ENCODE measurements around the gene TBC1D17. TPM values are rescaled to one million over a fixed set of nuclear protein-coding genes. Genes with fewer than 3 reads are reported as not detected.

The TBC1D17 gene
- total RNA-seq, 5 donors from 2014 or later (not counting 1 experiment from before 2014, with no cell fraction given) = 46.5 to 102 (median 88.6) TPM

GRCh38 chr19:49891393-49891792, 13.9 kb downstream of the TBC1D17 start:
- Histone ChIP-seq H3K9me3 (no peaks in the 10 kb centered on the region), H3K4me3 (ENCODE audit: control insufficient read depth in 1 of 2, extremely low read depth in 1 of 2, low read length in 1 of 2) (no peak overlapping the region), H3K27ac (ENCODE audit: low read length) (no peak overlapping the region), H3K4me1 (ENCODE audit: control insufficient read depth in 1 of 2, extremely low read depth in 1 of 2, insufficient read depth in 2 of 2, low read length in 2 of 2) (peaks cover 0 to 35% of the 10 kb centered on the region in 2 experiments), H3K36me3 (ENCODE audit: control insufficient read depth in 2 of 2, extremely low read depth in 1 of 2, insufficient read depth in 1 of 2, low read length in 1 of 2) (peaks cover 3 to 5% of the 10 kb centered on the region in 2 donors), H3K27me3 (replicated peaks in 1 of 2; ENCODE audit: control insufficient read depth in 2 of 2, extremely low read depth in 1 of 2, insufficient read depth in 2 of 2, low read length in 1 of 2) (no peaks in the 10 kb centered on the region)
- H3K4me1 Mint-ChIP-seq = peaks cover 11 to 31% (median 18%) of the 10 kb centered on the region in 3 donors
- ChIA-PET CTCF (no interaction called here), POLR2A (no interaction called here)
- WGBS (ENCODE audit: insufficient coverage) = 92% methylated on average over 15 of the region's 17 CpGs
- H3K36me3 Mint-ChIP-seq = peaks cover 2% of the 10 kb centered on the region
- H3K4me3 Mint-ChIP-seq = peak overlapping the region; percentile 17 to 76 (median 21)
- H3K27ac Mint-ChIP-seq = peak overlapping the region in 1 of 2 donors; percentile 1
- ATAC-seq (replicated peaks in 1 of 4) (no peak), DNase-seq (no peak)
- H3K27me3 Mint-ChIP-seq = no peaks in the 10 kb centered on the region
- no peaks in the 10 kb centered on the region for H3K9me3 Mint-ChIP-seq

DNA sequence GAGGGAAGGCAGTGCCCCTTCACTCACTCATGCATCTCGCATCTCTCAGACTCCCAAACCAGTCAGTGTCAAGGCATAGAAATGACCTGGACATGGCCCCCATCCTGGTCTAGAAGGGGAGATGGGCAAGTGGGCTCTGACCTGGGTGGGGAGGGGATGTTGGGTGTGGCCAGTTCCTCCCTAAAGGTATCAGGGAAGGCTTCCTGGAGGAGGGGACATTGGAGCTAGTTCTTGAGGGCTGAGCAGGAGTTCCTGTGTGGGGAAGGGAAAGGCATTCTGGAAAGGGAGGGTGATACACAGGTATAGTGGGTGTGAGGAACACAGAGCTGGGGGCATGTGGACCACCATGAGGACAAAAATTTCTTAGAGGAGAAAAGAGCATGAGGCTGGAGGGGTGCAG, 15.2 kb downstream of the TBC1D17 start:
- Mint-ChIP-seq H3K4me1 (peaks cover 24 to 45% (median 29%) of the 10 kb centered on the region in 3 donors), H3K9me3 (no peaks in the 10 kb centered on the region), H3K27ac (peak overlapping the region; percentile 16 to 62), H3K36me3 (no peaks in the 10 kb centered on the region), H3K4me3 (peak overlapping the region in 1 of 3 donors; percentile 76), H3K27me3 (no peaks in the 10 kb centered on the region)
- WGBS (ENCODE audit: insufficient coverage) = no CpG with 5 or more reads among the region's 1 CpG
- no peaks in the 10 kb centered on the region for H3K36me3 ChIP-seq (ENCODE audit: control insufficient read depth in 2 of 2, extremely low read depth in 1 of 2, insufficient read depth in 1 of 2, low read length in 1 of 2)
- peaks cover 0 to 3% of the 10 kb centered on the region in 2 experiments for H3K27me3 ChIP-seq (replicated peaks in 1 of 2; ENCODE audit: control insufficient read depth in 2 of 2, extremely low read depth in 1 of 2, insufficient read depth in 2 of 2, low read length in 1 of 2)
- ChIA-PET POLR2A (interaction anchor here in 1 of 2 donors (1.2 kb wide), 1 partner anchor 93 kb away, joined by 5 read pairs; no protein-coding TSS in a partner anchor), CTCF (no interaction called here)
- H3K27ac ChIP-seq (ENCODE audit: low read length) = no peak overlapping the region
- no peaks in the 10 kb centered on the region for H3K9me3 ChIP-seq
- ATAC-seq (replicated peaks in 1 of 4) = no peak
- no peak for DNase-seq
- H3K4me3 ChIP-seq (ENCODE audit: control insufficient read depth in 1 of 2, extremely low read depth in 1 of 2, low read length in 1 of 2) = no peak overlapping the region
- peaks cover 8 to 48% of the 10 kb centered on the region in 2 experiments for H3K4me1 ChIP-seq (ENCODE audit: control insufficient read depth in 1 of 2, extremely low read depth in 1 of 2, insufficient read depth in 2 of 2, low read length in 2 of 2)

DNA sequence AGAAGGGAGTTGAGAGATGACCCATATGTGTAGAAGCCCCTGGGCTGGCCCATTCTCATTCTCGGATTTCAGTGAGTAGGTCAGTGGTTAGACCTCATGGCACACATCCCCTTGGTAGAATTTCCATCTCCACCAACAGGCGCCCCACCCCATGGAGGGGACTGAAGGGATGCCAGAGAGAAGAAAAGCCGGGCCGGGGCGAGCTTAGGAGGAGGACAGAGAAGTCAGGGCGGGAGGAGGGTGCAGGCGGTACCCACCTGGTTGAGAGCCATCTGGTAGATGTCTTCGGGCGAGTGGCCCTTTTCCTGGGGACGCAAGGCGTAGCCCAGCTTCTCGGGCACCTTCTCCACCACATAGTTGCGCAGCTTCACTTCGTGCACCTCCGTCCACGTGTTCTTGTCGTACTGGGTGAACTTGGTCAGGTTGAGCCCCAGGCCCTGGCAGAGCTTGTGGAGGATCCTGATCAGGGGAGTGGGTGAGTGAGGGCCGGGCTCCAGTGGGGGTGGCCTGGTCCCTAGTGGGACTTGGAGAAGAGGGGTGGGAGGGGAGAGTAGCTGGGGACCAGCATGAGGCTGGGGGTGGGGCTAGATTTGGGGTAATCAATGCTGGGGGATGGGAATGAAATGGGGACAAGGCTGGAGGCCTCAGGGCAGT, 16.6 kb downstream of the TBC1D17 start:
- no peaks in the 10 kb centered on the region for H3K27me3 Mint-ChIP-seq
- H3K36me3 Mint-ChIP-seq = no peaks in the 10 kb centered on the region
- H3K9me3 Mint-ChIP-seq = no peaks in the 10 kb centered on the region
- 92% methylated on average over 16 of the region's 18 CpGs for WGBS (ENCODE audit: insufficient coverage)
- Histone ChIP-seq H3K27ac (ENCODE audit: low read length) (peak overlapping the region; percentile 100), H3K9me3 (no peaks in the 10 kb centered on the region), H3K36me3 (ENCODE audit: control insufficient read depth in 2 of 2, extremely low read depth in 1 of 2, insufficient read depth in 1 of 2, low read length in 1 of 2) (no peaks in the 10 kb centered on the region), H3K4me3 (ENCODE audit: control insufficient read depth in 1 of 2, extremely low read depth in 1 of 2, low read length in 1 of 2) (no peak overlapping the region), H3K27me3 (replicated peaks in 1 of 2; ENCODE audit: control insufficient read depth in 2 of 2, extremely low read depth in 1 of 2, insufficient read depth in 2 of 2, low read length in 1 of 2) (peaks cover 0 to 3% of the 10 kb centered on the region in 2 experiments), H3K4me1 (ENCODE audit: control insufficient read depth in 1 of 2, extremely low read depth in 1 of 2, insufficient read depth in 2 of 2, low read length in 2 of 2) (peaks cover 11 to 56% of the 10 kb centered on the region in 2 experiments)
- peak overlapping the region in 1 of 3 donors; percentile 17 for H3K4me3 Mint-ChIP-seq
- DNase-seq (no peak), ATAC-seq (replicated peaks in 1 of 4) (no peak)
- ChIA-PET POLR2A (interaction anchor here (0.7 to 1.2 kb wide), 2 partner anchors 19 to 91 kb away, joined by 5 to 9 read pairs; no protein-coding TSS in a partner anchor), CTCF (interaction anchor here in 1 of 2 donors (0.7 kb wide), 1 partner anchor 45 kb away, joined by 12 read pairs; no protein-coding TSS in a partner anchor)
- peaks cover 28 to 51% (median 33%) of the 10 kb centered on the region in 3 donors for H3K4me1 Mint-ChIP-seq
- no peak overlapping the region for H3K27ac Mint-ChIP-seq

- Mint-ChIP-seq H3K36me3 (no peaks in the 10 kb centered on the region), H3K9me3 (no peaks in the 10 kb centered on the region), H3K4me1 (peaks cover 28 to 46% (median 30%) of the 10 kb centered on the region in 3 donors), H3K27ac (peak overlapping the region; percentile 81 to 93), H3K4me3 (peak overlapping the region in 2 of 3 donors; percentile 17 to 72), H3K27me3 (no peaks in the 10 kb centered on the region)
- POLR2A ChIA-PET = interaction anchor here (0.6 kb wide), 2 partner anchors 37 to 43 kb away, joined by 3 read pairs; no protein-coding TSS in a partner anchor
- no peaks in the 10 kb centered on the region for H3K36me3 ChIP-seq (ENCODE audit: control insufficient read depth in 2 of 2, extremely low read depth in 1 of 2, insufficient read depth in 1 of 2, low read length in 1 of 2)
- no peaks in the 10 kb centered on the region for H3K9me3 ChIP-seq
- peak overlapping the region; percentile 100 for H3K27ac ChIP-seq (ENCODE audit: low read length)
- H3K27me3 ChIP-seq (replicated peaks in 1 of 2; ENCODE audit: control insufficient read depth in 2 of 2, extremely low read depth in 1 of 2, insufficient read depth in 2 of 2, low read length in 1 of 2) = peaks cover 0 to 3% of the 10 kb centered on the region in 2 experiments
- 89% methylated on average over 9 of the region's 17 CpGs for WGBS (ENCODE audit: insufficient coverage)
- H3K4me3 ChIP-seq (ENCODE audit: control insufficient read depth in 1 of 2, extremely low read depth in 1 of 2, low read length in 1 of 2) = peak overlapping the region in 1 of 2 donors; percentile 3
- CTCF ChIA-PET = interaction anchor here in 1 of 2 donors (0.7 kb wide), 1 partner anchor 44 kb away, joined by 12 read pairs; no protein-coding TSS in a partner anchor
- DNase-seq = peak in 5 of 35 experiments; percentile 20 to 49 (median 27)
- ATAC-seq (replicated peaks in 1 of 4) = no peak
- peaks cover 11 to 50% of the 10 kb centered on the region in 2 experiments for H3K4me1 ChIP-seq (ENCODE audit: control insufficient read depth in 1 of 2, extremely low read depth in 1 of 2, insufficient read depth in 2 of 2, low read length in 2 of 2)
Measured at GRCh38 chr19:49894879-49895565, 17.5 kb downstream of the TBC1D17 start.

GRCh38 chr19:49895566-49896297, 18.2 kb downstream of the TBC1D17 start:
- H3K27me3 Mint-ChIP-seq = no peaks in the 10 kb centered on the region
- H3K4me3 Mint-ChIP-seq = peak overlapping the region in 2 of 3 donors; percentile 17 to 72
- 75% methylated on average over 11 of the region's 17 CpGs for WGBS (ENCODE audit: insufficient coverage)
- no peaks in the 10 kb centered on the region for H3K9me3 Mint-ChIP-seq
- Histone ChIP-seq H3K36me3 (ENCODE audit: control insufficient read depth in 2 of 2, extremely low read depth in 1 of 2, insufficient read depth in 1 of 2, low read length in 1 of 2) (no peaks in the 10 kb centered on the region), H3K27ac (ENCODE audit: low read length) (peak overlapping the region; percentile 100), H3K4me1 (ENCODE audit: control insufficient read depth in 1 of 2, extremely low read depth in 1 of 2, insufficient read depth in 2 of 2, low read length in 2 of 2) (peaks cover 11 to 43% of the 10 kb centered on the region in 2 experiments), H3K27me3 (replicated peaks in 1 of 2; ENCODE audit: control insufficient read depth in 2 of 2, extremely low read depth in 1 of 2, insufficient read depth in 2 of 2, low read length in 1 of 2) (peaks cover 0 to 3% of the 10 kb centered on the region in 2 experiments), H3K4me3 (ENCODE audit: control insufficient read depth in 1 of 2, extremely low read depth in 1 of 2, low read length in 1 of 2) (peak overlapping the region in 1 of 2 donors; percentile 3), H3K9me3 (no peaks in the 10 kb centered on the region)
- H3K27ac Mint-ChIP-seq = peak overlapping the region; percentile 93 to 96
- DNase-seq (no peak), ATAC-seq (replicated peaks in 1 of 4) (no peak)
- ChIA-PET POLR2A (interaction anchor here (0.6 kb wide), 2 partner anchors 37 to 44 kb away, joined by 3 read pairs; no protein-coding TSS in a partner anchor), CTCF (no interaction called here)
- H3K36me3 Mint-ChIP-seq = no peaks in the 10 kb centered on the region
- H3K4me1 Mint-ChIP-seq = peaks cover 26 to 42% (median 28%) of the 10 kb centered on the region in 3 donors
